ENCODE data around the gene STAT5A. TPM values are rescaled to one million over a fixed set of nuclear protein-coding genes. Genes with fewer than 3 reads are reported as not detected.
"Not testable (repeated sequence)": the region's sequence is repeated elsewhere in the genome, so short reads cannot be mapped to it uniquely, and the experiment has no call there.

The STAT5A gene
- total RNA-seq, 4 donors from 2014 or later = 42.4 to 97.0 (median 62.7) TPM

DNA sequence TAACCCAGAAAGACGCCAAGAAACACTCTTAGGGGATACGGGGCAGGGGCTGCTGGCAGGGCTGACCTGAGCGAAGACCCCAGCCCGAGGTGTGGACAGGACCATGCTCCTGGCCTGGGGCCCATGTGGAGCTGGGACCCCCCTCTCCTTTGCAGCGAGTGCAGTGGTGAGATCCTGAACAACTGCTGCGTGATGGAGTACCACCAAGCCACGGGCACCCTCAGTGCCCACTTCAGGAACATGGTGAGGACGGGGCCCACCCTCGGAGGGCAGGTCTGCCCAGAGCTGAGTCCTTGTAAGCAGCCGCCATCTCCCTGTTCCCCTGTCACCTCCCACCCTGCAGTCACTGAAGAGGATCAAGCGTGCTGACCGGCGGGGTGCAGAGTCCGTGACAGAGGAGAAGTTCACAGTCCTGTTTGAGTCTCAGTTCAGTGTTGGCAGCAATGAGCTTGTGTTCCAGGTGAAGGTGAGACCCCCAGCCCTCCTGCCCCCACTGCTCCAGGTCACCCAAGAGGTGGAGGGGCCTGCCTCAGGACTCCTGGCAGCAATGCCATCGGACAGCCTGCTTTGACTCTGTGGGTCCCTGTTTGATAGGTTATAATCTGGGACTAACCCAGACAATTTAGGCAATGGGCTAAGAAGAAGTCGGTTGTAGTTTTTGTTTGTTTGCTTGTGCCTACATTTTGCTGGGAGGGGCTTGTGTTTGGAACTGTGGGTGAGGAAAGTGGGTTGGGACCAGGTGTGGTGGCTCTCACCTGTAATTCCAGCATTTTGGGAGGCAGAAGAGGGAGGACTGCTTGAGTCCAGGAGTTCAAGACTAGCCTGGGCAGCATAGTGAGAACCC, 16.1 kb downstream of the STAT5A start:
- intact Hi-C loops (cut with DNase I) = no loop called here
- H3K27ac ChIP-seq (replicated peaks in 1 of 4) = no peak overlapping the region
- no peaks in the 10 kb centered on the region for H3K9me3 ChIP-seq
- DNase-seq (ENCODE audit: extremely low spot score) = no peak
- no peak overlapping the region for H3K4me3 ChIP-seq
- 94% methylated on average over 12 of the region's 16 CpGs for WGBS
- H3K27me3 ChIP-seq = no peaks in the 10 kb centered on the region
- peaks cover 0 to 6% (median 4%) of the 10 kb centered on the region in 4 donors for H3K4me1 ChIP-seq
- no peak for TF ChIP-seq POLR2A (IDR thresholded peaks at IDR 0.05; ENCODE audit: low read depth)
- H3K36me3 ChIP-seq = peaks cover 69 to 96% (median 89%) of the 10 kb centered on the region in 4 donors

DNA sequence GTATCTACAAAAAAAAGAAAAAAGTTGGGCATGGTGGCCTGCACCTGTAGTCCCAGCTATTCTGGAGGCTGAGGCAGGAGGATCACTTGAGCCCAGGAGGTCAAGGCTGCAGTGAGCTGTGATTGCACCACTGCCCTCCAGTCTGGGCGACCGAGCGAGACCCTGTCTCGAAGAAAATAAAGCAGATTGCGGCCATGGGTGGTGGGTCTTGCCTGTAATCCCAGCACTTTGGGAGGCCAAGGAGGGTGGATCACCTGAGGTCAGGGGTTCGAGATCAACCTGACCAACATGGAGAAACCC, 16.7 kb downstream of the STAT5A start:
- H3K27ac ChIP-seq (replicated peaks in 1 of 4); H3K27me3 ChIP-seq; H3K9me3 ChIP-seq; intact Hi-C loops (cut with DNase I); H3K4me3 ChIP-seq; DNase-seq (ENCODE audit: extremely low spot score): not testable (repeated sequence)
- peaks cover 0 to 12% (median 10%) of the 10 kb centered on the region in 4 donors for H3K4me1 ChIP-seq
- H3K36me3 ChIP-seq = peaks cover 69 to 98% (median 91%) of the 10 kb centered on the region in 4 donors
- 98% methylated on average over 5 of the region's 6 CpGs for WGBS

- no peak for DNase-seq (ENCODE audit: extremely low spot score)
- no peak for TF ChIP-seq POLR2A (IDR thresholded peaks at IDR 0.05; ENCODE audit: low read depth)
- no peak for TF ChIP-seq EP300 (IDR thresholded peaks at IDR 0.05)
- TF ChIP-seq POLR2AphosphoS5 (IDR thresholded peaks at IDR 0.05) = no peak
- TF ChIP-seq, protein P1, sequence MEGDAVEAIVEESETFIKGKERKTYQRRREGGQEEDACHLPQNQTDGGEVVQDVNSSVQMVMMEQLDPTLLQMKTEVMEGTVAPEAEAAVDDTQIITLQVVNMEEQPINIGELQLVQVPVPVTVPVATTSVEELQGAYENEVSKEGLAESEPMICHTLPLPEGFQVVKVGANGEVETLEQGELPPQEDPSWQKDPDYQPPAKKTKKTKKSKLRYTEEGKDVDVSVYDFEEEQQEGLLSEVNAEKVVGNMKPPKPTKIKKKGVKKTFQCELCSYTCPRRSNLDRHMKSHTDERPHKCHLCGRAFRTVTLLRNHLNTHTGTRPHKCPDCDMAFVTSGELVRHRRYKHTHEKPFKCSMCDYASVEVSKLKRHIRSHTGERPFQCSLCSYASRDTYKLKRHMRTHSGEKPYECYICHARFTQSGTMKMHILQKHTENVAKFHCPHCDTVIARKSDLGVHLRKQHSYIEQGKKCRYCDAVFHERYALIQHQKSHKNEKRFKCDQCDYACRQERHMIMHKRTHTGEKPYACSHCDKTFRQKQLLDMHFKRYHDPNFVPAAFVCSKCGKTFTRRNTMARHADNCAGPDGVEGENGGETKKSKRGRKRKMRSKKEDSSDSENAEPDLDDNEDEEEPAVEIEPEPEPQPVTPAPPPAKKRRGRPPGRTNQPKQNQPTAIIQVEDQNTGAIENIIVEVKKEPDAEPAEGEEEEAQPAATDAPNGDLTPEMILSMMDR (IDR thresholded peaks at IDR 0.05) = no peak
- intact Hi-C loops (cut with DNase I) = no loop called here
- Histone ChIP-seq H3K4me1 (peaks cover 0 to 19% (median 18%) of the 10 kb centered on the region in 4 donors), H3K27ac (replicated peaks in 1 of 4) (no peak overlapping the region), H3K27me3 (no peaks in the 10 kb centered on the region), H3K36me3 (peaks cover 68 to 98% (median 94%) of the 10 kb centered on the region in 4 donors), H3K9me3 (no peaks in the 10 kb centered on the region), H3K4me3 (no peak overlapping the region)
- 93% methylated on average over 17 of the region's 18 CpGs for WGBS
Observed at GRCh38 chr17:42305543-42306384, 17.5 kb downstream of the STAT5A start.

GRCh38 chr17:42306385-42306667, 18.0 kb downstream of the STAT5A start:
- Histone ChIP-seq H3K9me3 (no peaks in the 10 kb centered on the region), H3K4me1 (peaks cover 5 to 25% (median 23%) of the 10 kb centered on the region in 4 donors), H3K27ac (replicated peaks in 1 of 4) (no peak overlapping the region), H3K36me3 (peaks cover 62 to 97% (median 93%) of the 10 kb centered on the region in 4 donors), H3K27me3 (no peaks in the 10 kb centered on the region), H3K4me3 (no peak overlapping the region)
- TF ChIP-seq POLR2A (IDR thresholded peaks at IDR 0.05; ENCODE audit: low read depth) (no peak), POLR2AphosphoS5 (IDR thresholded peaks at IDR 0.05) (no peak), EP300 (IDR thresholded peaks at IDR 0.05) (no peak)
- TF ChIP-seq, protein P1 (IDR thresholded peaks at IDR 0.05) = no peak
- intact Hi-C loops (cut with DNase I) = no loop called here
- 95% methylated on average over 5 of the region's 5 CpGs for WGBS
- no peak for DNase-seq (ENCODE audit: extremely low spot score)

DNA sequence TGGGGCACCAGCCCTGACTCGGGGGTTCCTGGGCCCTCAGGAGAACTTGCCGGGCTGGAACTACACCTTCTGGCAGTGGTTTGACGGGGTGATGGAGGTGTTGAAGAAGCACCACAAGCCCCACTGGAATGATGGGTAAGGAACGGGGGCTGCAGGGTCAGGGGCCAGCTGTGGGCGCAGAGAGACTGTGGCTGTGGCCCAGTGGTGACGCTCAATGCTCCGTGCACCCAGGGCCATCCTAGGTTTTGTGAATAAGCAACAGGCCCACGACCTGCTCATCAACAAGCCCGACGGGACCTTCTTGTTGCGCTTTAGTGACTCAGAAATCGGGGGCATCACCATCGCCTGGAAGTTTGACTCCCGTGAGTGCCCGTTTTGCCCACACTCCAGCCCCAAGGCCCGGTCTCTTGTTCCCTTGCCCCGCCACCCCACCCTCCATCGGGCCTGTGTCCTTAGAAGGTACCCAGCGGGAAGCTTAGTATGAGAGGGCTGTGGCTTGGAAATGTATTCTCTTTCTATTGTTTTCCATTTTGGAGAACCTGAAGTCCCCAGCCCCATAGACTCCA, 19.1 kb downstream of the STAT5A start:
- 92% methylated on average over 4 of the region's 19 CpGs for WGBS
- H3K9me3 ChIP-seq = no peaks in the 10 kb centered on the region
- intact Hi-C loops (cut with DNase I) = no loop called here
- peaks cover 51 to 93% (median 82%) of the 10 kb centered on the region in 4 donors for H3K36me3 ChIP-seq
- H3K4me1 ChIP-seq = peaks cover 16 to 35% (median 34%) of the 10 kb centered on the region in 4 donors
- H3K27me3 ChIP-seq = peaks cover 0 to 4% (median 0%) of the 10 kb centered on the region in 4 donors
- TF ChIP-seq EP300 (IDR thresholded peaks at IDR 0.05) = no peak
- TF ChIP-seq, protein P1 (IDR thresholded peaks at IDR 0.05) = no peak
- TF ChIP-seq POLR2AphosphoS5 (IDR thresholded peaks at IDR 0.05) = no peak
- no peak for TF ChIP-seq POLR2A (IDR thresholded peaks at IDR 0.05; ENCODE audit: low read depth)
- H3K27ac ChIP-seq (replicated peaks in 1 of 4) = no peak overlapping the region
- H3K4me3 ChIP-seq = no peak overlapping the region
- no peak for DNase-seq (ENCODE audit: extremely low spot score)

All from esophagus muscularis mucosa (tissue), 4 donors.